NCI-H446 treated with DMSO at 0.1 percent for 48 hours (cell line): ENCODE data around the gene ATP12A.

Experiments used
- DNase-seq: peaks from one replicate; lab custom pipeline; 2025; lab: John Stamatoyannopoulos, UW

Gene ATP12A

DNA sequence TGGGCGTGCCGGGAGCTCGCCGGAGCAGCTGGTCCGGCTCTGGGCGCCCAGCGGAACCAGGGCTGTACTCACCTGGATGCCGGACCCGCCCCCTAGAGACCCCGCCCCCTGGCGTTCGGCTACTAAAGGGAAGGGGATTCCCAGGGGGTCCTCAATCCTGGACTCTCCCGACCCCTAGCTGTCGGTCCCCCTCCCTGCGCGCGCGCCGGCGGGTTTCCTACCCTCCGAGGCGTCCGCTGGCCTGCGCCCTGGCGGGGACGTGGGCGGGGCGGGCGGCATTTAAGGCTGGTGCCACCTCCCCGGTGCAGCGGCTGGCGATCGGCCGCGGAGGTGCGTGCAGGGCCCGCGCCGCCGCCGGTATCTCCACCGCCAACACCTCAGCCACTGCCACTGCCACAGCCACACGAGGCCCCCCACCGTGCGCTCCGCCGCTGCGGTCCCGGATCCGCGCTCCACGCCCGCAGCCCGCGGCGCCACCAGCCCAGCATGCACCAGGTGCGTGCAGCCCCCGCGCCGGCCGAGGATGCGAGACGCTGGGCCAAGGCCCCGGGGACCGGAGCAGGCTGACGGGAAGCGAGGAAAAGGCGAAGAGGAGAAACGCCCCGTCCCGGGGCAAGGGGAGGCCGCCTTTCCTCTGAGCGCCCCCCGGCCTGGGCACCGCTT is at the start of gene ATP12A:
Gene ATP12A, plus strand, starts transcription at position 151 of the 663 bp plus-strand sequence. Its CDS starts 336 bp downstream, at position 487.
- DNase-seq: no peak

DNA sequence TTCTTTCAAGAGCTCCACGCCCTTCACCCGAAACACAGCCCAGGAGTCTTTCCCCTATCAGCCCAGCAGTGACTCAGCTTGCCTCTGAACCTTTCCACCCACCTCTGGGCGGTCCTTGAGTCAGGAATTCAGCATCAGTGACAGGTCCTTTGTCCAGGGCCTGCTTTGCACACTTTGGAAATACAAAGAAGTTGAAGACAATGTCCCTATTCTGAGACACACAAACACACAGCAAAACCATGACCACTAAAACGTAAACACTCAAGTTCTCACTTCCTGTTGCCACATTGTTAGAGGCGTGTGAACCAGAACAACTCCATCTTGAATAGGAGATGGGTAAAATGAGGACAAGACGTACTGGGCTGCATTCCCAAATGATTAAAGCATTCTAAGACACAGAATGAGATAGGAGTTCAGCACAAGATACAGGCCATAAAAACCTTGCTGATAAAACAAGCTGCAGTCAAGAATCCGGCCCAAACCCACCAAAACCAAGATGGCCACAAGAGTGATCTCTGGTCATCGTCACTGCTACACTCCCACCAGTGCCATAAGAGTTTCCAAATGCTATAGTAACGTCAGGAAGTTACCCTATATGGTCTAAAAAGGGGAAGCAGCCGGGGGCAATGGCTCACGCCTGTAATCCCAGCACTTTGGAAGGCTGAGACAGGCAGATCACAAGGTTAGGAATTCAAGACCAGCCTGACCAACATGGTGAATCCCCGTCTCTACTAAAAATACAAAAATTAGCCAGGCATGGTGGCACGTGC is 49.2 kb upstream of the ATP12A start:
- no peak for DNase-seq

DNA sequence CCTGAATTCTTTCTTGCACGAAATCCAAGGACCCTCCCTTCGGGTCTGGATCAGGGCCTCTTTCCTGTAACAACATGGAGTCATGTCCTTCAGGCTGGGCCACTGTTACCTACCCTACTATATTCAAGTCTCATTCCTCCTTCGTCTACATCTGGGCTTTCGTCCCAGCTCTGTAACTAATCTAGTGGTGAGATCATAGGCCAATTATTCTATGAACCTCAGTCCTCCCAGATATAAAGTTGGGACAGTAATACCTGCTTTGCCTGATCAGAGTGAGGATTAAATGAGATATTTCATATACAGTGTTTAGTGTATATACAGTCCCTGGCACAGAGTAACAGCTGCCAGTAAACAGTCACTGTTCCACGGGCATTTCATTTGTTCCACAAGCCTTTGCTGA is 48.3 kb upstream of the ATP12A start:
- DNase-seq: no peak

DNA sequence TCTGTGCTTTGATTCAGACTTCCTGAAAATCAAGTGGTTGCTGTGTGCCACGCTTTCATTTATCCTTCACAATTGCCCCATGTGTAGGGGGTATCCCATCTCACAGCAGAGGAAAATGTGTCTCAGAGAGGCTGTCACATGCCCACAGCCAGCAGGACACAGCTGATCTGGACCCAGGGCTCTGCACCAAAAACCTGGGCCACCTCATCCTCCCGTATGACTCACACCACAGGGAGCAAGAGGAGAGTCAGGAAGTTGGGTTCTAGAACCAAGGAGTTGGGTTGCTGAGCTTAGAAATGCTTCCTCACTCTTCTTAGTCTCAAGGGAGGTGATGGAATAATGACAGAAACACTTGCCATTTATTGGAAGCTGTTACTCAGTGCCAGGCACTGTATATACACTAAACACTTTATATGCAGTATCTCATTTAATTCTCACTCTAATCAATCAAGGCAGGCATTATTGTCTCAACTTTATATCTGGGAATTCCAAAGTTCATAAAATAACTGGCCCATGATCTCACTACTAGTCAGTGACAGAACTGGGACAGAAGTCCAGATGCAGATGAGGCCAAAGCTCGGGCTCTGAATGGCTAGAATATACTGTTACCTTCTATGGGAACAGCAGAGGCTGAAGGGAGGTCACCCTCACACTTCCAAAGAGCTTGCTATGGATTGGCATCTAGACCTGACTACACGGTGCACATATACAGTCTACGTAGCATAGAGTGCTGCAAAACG is 47.7 kb upstream of the ATP12A start:
- no peak for DNase-seq

DNA sequence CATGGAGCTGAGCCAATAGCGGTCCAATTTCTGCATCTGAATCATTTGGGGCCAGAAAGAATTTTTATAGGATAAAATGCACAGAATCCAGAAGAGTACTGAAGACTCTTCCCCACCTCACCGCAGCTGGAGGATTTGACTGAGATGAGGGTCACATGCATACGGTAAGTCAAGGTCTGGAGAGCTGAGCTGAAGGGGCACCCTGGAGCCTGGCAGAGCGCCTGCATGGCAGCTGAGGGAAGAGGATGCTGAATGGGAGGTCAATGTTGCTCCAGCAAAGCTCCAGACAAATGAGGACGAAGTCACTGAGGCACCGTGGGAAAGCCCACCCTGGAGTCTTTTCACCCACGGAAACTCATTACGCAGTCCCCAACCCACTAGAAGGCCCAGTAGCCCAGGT is 43.4 kb upstream of the ATP12A start:
- no peak for DNase-seq

DNA sequence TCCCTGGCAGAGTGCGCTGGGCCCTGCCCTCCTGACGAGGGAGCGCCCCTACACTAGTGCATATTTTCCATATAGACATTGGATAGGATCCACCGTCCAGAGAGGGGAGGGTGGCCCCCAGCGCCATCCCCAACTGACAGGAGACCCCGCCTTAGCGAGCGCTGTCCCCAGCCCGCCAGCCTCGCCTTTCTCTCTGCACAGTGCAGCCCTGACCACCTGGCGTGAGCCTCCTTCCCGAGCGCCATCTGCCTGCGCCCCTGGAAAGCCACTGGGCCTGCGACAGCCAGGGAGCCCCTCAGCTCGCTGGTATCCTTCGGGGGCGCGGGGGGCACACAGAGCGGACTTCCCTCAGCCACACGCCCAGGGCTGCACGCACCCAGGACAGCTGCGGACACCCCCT is 42.1 kb upstream of the ATP12A start:
- DNase-seq: no peak

DNA sequence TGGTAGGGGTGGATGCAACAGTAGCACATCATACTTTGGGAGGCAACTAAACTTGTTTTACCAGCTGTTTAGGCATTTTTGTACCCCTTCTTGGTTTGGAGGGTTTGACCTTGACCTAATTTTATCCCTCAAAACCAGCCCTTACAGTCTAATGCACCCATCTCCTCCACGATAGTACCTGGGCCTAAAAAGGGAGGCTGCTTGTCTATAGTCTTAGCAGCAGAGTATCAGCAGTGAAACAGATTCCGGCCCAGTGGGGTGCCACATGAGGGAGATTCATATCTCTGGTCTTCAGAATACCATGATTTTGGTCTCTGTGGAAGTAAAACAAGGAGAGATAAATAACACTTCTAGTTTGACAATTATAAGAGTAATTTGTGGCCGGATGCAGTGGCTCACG is 39.5 kb upstream of the ATP12A start:
- DNase-seq: no peak

DNA sequence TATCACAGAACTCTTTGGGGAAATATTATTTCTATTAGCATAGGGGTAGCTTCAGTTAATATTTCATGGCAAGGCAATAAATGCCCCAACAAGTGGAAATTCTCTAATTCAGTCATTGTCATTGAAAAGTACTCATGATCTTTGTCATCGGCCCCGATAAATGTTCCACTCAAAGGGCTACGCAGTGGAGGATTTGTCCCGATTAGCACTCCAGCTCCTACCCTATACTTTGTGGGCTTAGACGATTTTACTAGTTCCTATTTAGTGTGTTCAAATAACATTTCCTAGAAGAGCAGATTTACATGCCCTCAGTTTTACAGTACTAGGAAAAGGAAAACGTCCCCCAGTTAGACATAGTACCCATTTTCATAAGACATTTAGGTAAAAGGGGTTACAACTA is 38.0 kb upstream of the ATP12A start:
- no peak for DNase-seq

DNA sequence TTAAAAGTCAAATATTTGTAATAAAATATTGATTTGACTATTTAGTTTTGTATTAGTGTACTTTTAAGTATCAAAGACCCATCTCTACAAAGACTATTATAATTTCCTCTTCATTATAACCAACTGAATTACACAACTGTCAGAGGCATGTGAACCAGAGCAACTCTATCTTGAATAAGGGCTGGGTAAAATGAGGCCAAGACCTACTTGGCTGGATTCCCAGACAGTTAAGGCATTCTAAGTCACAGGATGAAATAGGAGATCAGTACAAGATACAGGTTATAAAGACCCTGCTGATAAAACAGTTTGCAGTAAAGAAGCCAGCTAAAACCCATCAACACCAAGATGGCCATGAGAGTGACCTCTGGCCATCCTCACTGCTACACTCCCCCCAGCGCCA is 36.2 kb upstream of the ATP12A start:
- no peak for DNase-seq

DNA sequence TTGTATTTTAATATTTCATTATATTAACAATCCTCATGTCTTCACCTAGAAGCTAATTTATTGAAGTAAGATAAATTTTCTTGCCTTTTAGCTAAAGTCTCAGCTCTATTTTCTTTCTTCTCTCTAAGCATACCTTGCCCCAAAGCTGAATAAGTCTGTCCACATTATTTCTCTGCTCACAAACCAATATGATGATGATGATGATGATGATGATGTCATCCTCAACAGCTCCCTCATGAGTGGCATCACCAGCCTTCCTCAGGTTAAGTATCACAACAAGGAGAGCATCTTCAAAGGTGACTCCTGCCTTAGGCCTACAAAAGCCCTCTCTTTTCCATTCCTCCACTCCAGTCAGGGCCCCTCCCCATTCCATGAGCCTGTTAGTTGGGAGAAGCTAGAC is 31.9 kb upstream of the ATP12A start:
- no peak for DNase-seq

DNA sequence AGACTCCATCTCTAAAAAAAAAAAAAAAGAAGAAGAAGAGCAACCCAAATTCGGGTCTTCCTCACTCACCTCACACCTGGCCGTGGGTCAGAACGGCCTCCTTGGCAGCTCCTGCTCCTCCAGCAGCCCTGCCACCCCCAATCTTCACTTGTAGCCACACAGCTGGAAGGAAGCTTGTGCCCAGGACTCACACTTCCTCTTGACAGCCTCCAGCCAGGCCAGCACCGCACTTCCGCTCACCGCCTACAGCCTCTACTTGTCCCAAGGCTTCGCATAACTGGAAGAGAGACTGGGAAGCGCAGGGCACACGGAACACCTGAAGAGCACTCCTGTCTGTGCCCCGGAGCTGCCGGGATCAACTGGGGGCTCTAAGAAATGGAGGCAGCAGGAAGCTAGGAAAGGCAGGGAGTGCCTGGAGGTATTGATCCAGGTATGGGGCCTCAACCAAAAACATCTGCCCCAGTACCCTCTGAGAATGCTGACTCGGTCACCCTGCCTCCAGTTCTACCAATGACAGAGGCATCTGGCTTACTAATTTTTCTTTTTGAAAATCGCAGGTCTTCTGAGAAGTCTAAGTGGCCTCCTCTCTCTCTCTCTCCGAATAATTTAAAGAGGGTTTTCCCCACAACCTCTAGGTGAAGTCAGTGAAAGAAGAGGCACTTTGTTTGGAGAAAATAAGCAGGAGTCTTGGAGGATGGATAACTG is 31.1 kb upstream of the ATP12A start:
- DNase-seq: no peak

DNA sequence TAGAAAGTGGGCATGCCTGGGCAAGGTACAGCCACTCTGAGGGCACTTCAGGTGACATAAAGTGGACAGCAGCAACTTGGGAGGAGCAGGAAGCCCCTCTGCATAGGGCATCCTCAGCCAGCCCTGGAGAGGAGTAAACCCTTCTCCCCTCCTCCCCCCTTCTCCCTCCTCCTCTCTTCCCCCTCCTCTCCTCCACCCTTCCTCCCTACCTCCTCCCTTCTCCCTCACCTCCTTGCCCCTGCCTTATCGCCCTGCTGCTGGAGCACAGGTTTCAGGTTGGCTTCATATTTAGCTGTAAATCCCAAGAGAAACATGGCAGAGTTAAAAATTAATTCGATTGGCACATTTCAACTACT is 30.5 kb upstream of the ATP12A start:
- DNase-seq: no peak

DNA sequence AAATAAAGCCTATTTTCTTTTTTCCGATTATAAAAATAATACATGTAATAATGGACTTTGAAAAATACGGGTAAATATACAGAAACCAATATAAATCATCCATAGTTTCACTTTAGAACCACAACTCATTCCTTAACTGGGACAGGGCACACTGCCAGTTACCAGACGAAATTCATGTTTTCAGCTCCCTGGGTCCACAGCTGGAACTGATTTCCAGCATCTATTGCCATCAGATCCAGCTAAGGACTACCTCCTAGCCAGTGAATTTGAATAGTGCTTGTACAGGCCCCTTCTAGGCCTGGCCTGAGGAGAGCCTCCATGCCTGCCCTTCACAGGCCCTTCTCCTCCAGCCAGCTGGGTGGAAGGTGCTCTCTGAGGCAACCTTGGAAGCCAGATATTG is 30.0 kb upstream of the ATP12A start:
- no peak for DNase-seq

DNA sequence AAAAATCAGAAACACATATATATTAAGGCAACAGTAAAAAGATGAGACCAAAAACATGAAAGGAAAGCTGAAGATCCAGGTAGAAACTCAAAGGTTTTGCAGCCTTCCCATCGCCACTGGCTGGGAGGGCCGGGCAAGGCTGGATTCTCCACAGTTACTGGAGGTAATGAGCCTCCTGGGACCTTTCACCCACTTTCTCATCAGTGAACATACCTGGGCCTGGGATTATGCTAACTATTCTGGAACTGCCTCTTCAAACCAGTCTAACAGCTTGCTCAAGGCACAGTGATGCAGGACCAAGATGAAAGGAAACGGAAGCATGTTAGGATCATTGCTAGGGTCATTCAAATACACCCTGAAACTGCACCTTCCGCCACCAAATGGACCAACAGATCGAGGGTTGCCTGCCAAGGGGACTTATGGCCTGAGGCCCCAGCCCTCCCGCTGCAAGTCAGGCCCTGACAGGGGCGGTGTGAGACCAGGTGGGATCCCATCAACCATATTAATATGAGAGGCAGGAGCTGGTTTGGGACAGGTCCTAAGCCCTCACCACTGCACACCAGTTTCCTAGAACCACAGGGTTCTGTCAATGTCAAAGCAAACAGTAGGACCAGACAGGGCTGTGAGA is 28.4 kb upstream of the ATP12A start:
- DNase-seq: no peak

DNA sequence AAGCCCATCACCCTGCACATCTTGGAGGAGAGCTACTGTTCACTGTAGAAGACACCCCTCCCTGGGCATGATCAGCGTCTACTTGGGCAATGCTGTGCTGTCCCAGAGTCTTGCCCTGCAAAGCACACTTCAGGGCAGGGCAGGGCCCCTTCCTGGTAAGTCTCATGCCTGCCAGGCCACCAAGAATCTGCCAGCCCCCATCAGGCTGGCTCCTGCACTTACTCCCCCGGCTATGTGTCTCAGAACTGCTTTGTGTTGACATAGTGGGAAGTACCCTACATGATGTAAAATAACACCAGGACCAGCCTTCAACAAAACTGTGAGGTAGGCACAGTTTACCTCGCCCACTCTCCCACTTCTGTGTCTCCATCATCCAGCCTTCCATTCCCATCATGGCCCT is 27.8 kb upstream of the ATP12A start:
- DNase-seq: no peak

DNA sequence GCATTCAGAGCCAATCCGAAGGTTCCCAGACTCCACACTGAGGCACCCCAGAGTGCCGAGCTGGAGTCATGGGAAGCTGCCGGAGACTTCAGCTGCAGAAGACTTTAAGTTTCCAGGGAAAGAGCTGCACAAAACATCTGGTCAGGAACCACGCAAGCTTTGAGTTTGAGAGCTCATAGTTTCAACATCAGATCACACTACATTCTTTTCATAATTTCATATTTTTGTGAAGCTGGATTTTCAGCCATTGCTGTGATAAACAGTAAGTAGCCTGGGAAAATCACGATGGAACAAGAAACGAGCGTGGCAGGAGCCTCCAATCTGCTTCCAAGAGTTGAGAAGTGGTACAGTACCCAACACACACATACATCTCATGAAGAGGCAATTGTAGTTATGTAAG is 25.5 kb upstream of the ATP12A start:
- DNase-seq: no peak

DNA sequence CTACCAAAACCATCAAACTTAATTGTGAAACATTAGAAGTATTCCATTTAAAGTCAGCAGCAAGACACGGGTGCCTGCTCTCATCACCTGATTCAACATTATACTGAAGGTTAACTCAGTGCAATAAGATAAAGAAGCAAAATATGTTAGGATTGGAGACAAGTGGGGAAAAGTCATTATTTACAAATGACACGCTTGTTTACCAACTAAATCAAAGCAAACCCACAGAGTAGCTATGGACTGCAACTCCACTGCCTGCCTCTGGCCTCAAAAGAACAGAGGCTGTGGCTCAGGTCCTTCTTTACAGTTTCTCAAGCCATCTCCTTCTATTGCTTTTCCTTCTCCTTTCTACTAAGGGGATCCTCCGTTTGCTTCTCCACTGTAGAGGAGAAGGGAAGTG is 21.0 kb upstream of the ATP12A start:
- no peak for DNase-seq

DNA sequence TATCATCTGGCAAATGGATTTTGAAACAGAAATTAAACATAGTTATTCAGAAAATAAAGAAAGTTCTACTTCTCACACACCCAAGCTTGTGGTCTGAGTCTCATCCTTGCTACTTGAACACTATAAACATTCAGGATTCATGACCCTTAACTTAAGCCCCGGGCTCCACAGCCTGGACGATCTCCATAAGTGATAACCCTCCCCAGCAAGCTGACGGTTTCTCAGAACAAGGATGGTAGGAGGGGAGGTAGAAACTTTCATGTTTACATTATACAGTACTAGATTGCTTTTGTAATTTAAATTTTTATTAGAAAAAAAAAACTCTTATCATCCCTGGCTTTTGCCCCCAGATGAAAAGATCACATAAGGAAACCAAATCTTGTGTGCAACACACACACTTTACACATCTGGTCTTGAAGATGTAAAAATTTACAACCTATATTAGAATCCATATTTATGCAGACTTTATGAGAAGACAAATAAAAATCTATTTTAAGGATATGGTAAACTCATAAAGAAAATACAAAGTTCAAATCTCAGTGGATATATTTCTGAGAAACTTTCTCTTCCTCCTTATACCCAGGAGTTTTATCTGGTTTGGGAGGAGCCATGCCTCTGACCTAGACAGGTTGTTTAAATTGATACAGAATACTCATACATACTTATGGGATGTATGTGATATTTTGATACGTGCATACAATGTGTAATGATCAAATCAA is 20.0 kb upstream of the ATP12A start:
- no peak for DNase-seq

DNA sequence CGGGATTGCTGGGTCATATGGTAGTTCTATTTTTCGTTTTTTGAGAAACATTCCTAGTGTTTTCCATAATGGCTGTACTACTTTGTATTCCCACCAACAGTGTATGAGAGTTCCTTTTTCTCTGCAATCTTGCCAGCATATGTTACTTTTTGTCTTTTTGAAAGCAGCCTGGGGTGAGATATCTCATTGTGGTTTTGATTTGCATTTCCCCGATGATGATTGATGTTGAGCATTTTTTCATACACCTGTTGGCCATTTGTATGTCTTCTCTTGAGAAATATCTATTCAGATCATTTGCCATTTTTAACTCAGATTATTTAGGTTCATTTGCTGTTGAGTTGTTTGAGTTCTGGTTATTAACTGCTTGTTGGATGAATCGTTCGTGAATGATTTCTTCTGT is 18.5 kb upstream of the ATP12A start:
- no peak for DNase-seq

DNA sequence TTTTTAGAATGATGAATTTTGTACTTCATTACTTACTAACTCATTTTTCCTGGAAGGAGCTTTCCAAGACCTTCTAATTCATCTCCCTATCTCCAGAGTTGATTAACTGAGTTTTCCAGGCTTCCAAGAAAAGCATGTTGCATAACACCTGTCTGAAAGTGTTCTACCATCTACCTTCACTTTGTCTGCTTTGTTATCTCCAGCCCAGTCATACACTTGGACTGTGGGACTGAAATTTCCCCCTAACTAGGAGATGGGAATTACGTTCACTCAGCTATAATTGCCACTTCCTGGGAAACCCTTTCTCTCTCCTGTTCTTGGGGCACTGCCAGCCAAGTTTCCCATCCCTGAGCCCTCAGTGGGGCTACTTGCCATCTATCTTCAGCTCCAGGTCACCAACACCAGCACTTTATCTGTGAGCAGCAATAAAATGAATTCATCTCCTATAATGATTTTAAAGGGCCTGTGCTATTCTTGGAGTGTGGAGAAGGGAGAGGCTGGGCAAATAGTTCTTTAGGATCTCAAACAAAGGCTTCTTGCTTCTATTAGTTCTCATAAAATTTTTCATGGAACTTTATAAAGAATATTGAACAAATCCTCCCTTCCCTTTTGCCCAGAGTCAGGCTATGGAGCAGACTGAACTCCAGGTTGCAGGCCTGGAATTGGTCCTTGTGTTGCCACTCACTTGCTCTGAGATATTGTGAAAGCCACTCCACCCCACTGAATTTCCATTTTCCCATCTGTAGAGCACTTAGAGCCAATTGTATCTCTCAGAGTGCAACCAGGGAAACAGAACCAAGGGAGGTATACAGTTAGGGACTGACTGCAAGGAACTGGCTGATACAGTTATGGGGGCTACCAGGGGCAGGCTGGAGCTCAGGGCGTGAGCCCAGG is 17.8 kb upstream of the ATP12A start:
- no peak for DNase-seq

DNA sequence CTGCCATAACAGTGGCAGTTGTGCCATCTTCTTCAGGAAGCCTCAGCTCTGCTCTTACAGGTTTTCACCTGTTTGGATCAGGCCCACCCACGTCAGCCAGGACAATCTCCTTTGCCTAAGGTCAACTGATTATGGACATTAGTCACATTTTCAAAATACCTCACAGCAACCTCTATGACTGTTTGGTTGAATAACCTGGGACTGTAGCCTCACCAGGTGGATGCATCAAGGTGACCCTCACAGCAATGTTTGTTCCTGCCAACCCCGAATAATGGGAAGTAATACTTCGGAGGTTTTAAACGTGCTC is 17.2 kb upstream of the ATP12A start:
- DNase-seq: no peak
